RWPE1 (cell line): ENCODE results near the gene VPS36.

Experiments
- CTCF ChIA-PET: fragments of 350-600 bp; sonication (Branson Sonifier 250); formaldehyde crosslinking; extraction: SDS; loops from one replicate; lab custom pipeline; 2021; lab: Yijun Ruan, JAX
- POLR2A ChIA-PET: fragments of 400-600 bp; formaldehyde crosslinking; extraction: SDS; loops from one replicate; lab custom pipeline; 2020; ENCODE audit warnings: antibody characterized with exemption; ENCODE audit not compliant: low non-redundant PET; lab: Yijun Ruan, JAX
- DNase-seq: peaks from one replicate; pipeline ENCODE4 v3.0.0; 2012; ENCODE audit warnings: low spot score
- H3K27ac ChIP-seq: fragments of 450-650 bp; 2 replicates; pipeline ENCODE4 v1.5.1; 2017
- TF ChIP-seq, protein P1 (sequence below): fragments of 450-650 bp; conservative IDR thresholded peaks from 2 replicates; pipeline ENCODE4 v1.5.1; 2017; ENCODE audit warnings: low read depth, mild to moderate bottlenecking

The VPS36 gene

DNA sequence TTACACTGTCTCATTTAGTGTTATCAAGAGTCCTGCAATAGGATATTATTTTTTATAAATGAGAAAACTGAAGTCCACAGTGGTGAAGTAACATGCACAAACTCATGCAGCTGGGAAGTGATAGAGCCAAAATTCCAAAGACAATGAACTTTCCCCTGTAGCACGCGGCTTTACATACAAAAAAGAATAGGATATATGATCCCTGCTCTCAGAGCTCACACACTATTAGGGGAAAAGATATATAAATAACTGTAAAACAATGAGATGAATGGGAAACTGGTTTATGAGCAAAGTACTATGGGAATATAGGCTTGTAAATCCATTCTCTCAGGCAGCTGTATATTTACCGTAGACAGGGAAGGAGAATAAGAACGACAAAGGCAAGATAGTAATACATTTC, 84.1 kb downstream of the VPS36 start:
- TF ChIP-seq, protein P1, sequence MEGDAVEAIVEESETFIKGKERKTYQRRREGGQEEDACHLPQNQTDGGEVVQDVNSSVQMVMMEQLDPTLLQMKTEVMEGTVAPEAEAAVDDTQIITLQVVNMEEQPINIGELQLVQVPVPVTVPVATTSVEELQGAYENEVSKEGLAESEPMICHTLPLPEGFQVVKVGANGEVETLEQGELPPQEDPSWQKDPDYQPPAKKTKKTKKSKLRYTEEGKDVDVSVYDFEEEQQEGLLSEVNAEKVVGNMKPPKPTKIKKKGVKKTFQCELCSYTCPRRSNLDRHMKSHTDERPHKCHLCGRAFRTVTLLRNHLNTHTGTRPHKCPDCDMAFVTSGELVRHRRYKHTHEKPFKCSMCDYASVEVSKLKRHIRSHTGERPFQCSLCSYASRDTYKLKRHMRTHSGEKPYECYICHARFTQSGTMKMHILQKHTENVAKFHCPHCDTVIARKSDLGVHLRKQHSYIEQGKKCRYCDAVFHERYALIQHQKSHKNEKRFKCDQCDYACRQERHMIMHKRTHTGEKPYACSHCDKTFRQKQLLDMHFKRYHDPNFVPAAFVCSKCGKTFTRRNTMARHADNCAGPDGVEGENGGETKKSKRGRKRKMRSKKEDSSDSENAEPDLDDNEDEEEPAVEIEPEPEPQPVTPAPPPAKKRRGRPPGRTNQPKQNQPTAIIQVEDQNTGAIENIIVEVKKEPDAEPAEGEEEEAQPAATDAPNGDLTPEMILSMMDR, result no peak
- ChIA-PET CTCF (no interaction called here), POLR2A (no interaction called here)
- no peak for DNase-seq
- no peak overlapping the region for H3K27ac ChIP-seq
